ENCODE data around the gene DEPDC7. TPM values are rescaled to one million over a fixed set of nuclear protein-coding genes. Genes with fewer than 3 reads are reported as not detected.

DEPDC7 gene
- total and polyA plus RNA-seq, 9 of the 15 experiments (the other 6 are each of a cell fraction or from before 2014, with no cell fraction given) = 5.4 to 19.9 (median 12.0) TPM

DNA sequence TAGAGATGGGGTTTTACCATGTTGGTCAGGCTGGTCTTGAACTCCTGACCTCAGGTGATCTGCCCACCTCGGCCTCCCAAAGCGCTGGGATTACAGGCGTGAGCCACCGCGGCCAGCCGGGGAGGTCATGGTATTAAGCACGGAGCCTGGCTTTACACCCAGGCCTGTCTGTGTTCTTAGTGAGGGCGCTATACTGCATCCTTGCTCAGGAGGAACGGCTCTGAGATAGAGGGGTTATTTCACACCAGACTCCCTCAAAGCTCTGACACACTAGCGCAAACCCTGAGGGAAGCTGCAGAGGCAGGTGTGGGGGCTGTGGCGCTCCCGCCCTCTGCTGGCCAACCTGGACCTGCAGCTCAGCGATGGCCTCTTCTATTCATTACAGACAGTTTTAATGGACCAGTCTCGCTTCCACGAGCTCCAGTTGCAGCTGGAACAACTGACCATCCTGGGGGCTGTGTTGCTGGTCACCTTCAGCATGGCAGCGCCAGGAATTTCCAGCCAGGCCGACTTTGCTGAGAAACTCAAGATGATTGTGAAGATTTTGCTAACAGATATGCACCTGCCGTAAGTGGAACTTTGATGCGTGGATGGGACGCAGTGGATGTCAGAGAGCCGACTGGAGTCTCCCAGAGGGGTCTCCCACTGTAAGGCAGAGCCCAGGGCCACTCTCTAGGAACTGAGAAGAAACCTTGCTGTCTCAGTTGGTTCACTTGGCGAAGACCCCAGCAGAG lies 49.9 kb downstream of the DEPDC7 start (continued):
- TF ChIP-seq POU5F1 (IDR thresholded peaks at IDR 0.05; ENCODE audit: borderline replicate concordance, low read depth, low read length, partially characterized antibody) (no peak), NCOR1 (IDR thresholded peaks at IDR 0.05) (no peak), CTCFL (IDR thresholded peaks at IDR 0.05; ENCODE audit: borderline replicate concordance, insufficient read depth, low read depth, low read length, poor library complexity, severe bottlenecking) (no peak), COPS2 (conservative IDR thresholded peaks at IDR 0.05) (no peak), MTA3 (IDR thresholded peaks at IDR 0.05; ENCODE audit: borderline replicate concordance) (no peak), L3MBTL2 (IDR thresholded peaks at IDR 0.05) (no peak), ZNF707 (CRISPR knock-in tag; conservative IDR thresholded peaks at IDR 0.05) (no peak), AFF1 (IDR thresholded peaks at IDR 0.05; ENCODE audit: low read depth in 1 of 2, partially characterized antibody in 2 of 2) (no peak), NCOA6 (IDR thresholded peaks at IDR 0.05) (no peak), HNRNPLL (IDR thresholded peaks at IDR 0.05; ENCODE audit: low read depth, low read length, poor library complexity, severe bottlenecking) (no peak), JUND (IDR thresholded peaks at IDR 0.05; ENCODE audit: borderline replicate concordance, low read depth, low read length) (no peak; the same call in 1 of the 2 replicates), JUND (tag; IDR thresholded peaks at IDR 0.05; ENCODE audit: borderline replicate concordance, low read depth, low read length) (no peak), THAP12 (CRISPR knock-in tag; IDR thresholded peaks at IDR 0.05) (0 out of 2 replicates have a peak, but pooled peaks have one; percentile 10), KDM2B (CRISPR knock-in tag; IDR thresholded peaks at IDR 0.05) (no peak), ZNF583 (CRISPR knock-in tag; IDR thresholded peaks at IDR 0.05) (no peak)
- TF ChIP-seq, protein P1, sequence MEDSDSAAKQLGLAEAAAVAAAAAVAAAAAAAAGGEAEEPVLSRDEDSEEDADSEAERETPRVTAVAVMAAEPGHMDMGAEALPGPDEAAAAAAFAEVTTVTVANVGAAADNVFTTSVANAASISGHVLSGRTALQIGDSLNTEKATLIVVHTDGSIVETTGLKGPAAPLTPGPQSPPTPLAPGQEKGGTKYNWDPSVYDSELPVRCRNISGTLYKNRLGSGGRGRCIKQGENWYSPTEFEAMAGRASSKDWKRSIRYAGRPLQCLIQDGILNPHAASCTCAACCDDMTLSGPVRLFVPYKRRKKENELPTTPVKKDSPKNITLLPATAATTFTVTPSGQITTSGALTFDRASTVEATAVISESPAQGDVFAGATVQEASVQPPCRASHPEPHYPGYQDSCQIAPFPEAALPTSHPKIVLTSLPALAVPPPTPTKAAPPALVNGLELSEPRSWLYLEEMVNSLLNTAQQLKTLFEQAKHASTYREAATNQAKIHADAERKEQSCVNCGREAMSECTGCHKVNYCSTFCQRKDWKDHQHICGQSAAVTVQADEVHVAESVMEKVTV (CRISPR knock-in tag; IDR thresholded peaks at IDR 0.05) = peak; percentile 67
